Measurements from ENCODE around the gene PATE2. TPM values are rescaled to one million over a fixed set of nuclear protein-coding genes. Genes with fewer than 3 reads are reported as not detected.

PATE2 gene
- total RNA-seq, 2 experiments from 2014 or later = not detected

GRCh38 chr11:125763483-125763882, 15.1 kb downstream of the PATE2 start:
- Mint-ChIP-seq H3K27me3 (peaks cover 26% of the 10 kb centered on the region), H3K9me3 (ENCODE audit: low read depth) (no peaks in the 10 kb centered on the region), H3K4me1 (no peaks in the 10 kb centered on the region), H3K27ac (no peak overlapping the region), H3K4me3 (no peak overlapping the region), H3K36me3 (no peaks in the 10 kb centered on the region)
- no peak for DNase-seq
- ATAC-seq = no peak
- CTCF ChIA-PET = no interaction called here

GRCh38 chr11:125762445-125762844, 16.2 kb downstream of the PATE2 start:
- Mint-ChIP-seq H3K4me1 (no peaks in the 10 kb centered on the region), H3K27ac (no peak overlapping the region), H3K36me3 (no peaks in the 10 kb centered on the region), H3K27me3 (peaks cover 32% of the 10 kb centered on the region), H3K9me3 (ENCODE audit: low read depth) (no peaks in the 10 kb centered on the region), H3K4me3 (no peak overlapping the region)
- no peak for ATAC-seq
- CTCF ChIA-PET = no interaction called here
- DNase-seq = no peak

- Mint-ChIP-seq H3K36me3 (no peaks in the 10 kb centered on the region), H3K4me1 (no peaks in the 10 kb centered on the region), H3K4me3 (no peak overlapping the region), H3K27ac (no peak overlapping the region), H3K27me3 (peaks cover 34% of the 10 kb centered on the region), H3K9me3 (ENCODE audit: low read depth) (peaks cover 2% of the 10 kb centered on the region)
- CTCF ChIA-PET = no interaction called here
- DNase-seq = no peak
- no peak for ATAC-seq
Observed at GRCh38 chr11:125756050-125756449, 22.6 kb downstream of the PATE2 start.

GRCh38 chr11:125750629-125751028, 28.0 kb downstream of the PATE2 start:
- DNase-seq (no peak), ATAC-seq (no peak)
- Mint-ChIP-seq H3K27me3 (peaks cover 15% of the 10 kb centered on the region), H3K4me1 (no peaks in the 10 kb centered on the region), H3K4me3 (no peak overlapping the region), H3K9me3 (ENCODE audit: low read depth) (no peaks in the 10 kb centered on the region), H3K36me3 (no peaks in the 10 kb centered on the region), H3K27ac (no peak overlapping the region)
- CTCF ChIA-PET = no interaction called here

- CTCF ChIA-PET = no interaction called here
- ATAC-seq (no peak), DNase-seq (no peak)
- Mint-ChIP-seq H3K27ac (no peak within 1 kb of the TSS), H3K4me1 (no peaks in the 10 kb centered on the region), H3K9me3 (ENCODE audit: low read depth) (no peaks in the 10 kb centered on the region), H3K27me3 (peaks cover 10% of the 10 kb centered on the region), H3K36me3 (no peaks in the 10 kb centered on the region), H3K4me3 (no peak within 1 kb of the TSS)
Observed at GRCh38 chr11:125745979-125746378, 32.6 kb downstream of the PATE2 start, which contains the start of gene PATE1. TSS of gene PATE1 (plus strand) at chr11:125746279. CDS start at chr11:125746305, 26 bp downstream.

GRCh38 chr11:125743681-125744080, 34.9 kb downstream of the PATE2 start:
- ATAC-seq (no peak), DNase-seq (no peak)
- H3K27me3 Mint-ChIP-seq = peaks cover 18% of the 10 kb centered on the region
- H3K36me3 Mint-ChIP-seq = no peaks in the 10 kb centered on the region
- CTCF ChIA-PET = no interaction called here
- H3K4me3 Mint-ChIP-seq = no peak overlapping the region
- H3K27ac Mint-ChIP-seq = no peak overlapping the region
- H3K4me1 Mint-ChIP-seq = no peaks in the 10 kb centered on the region
- no peaks in the 10 kb centered on the region for H3K9me3 Mint-ChIP-seq (ENCODE audit: low read depth)

GRCh38 chr11:125740617-125741016, 38.0 kb downstream of the PATE2 start:
- Mint-ChIP-seq H3K4me1 (no peaks in the 10 kb centered on the region), H3K4me3 (no peak overlapping the region), H3K9me3 (ENCODE audit: low read depth) (no peaks in the 10 kb centered on the region), H3K36me3 (no peaks in the 10 kb centered on the region), H3K27ac (no peak overlapping the region), H3K27me3 (peaks cover 33% of the 10 kb centered on the region)
- ATAC-seq (no peak), DNase-seq (no peak)
- CTCF ChIA-PET = no interaction called here

- DNase-seq (no peak), ATAC-seq (no peak)
- no peak overlapping the region for H3K4me3 Mint-ChIP-seq
- peaks cover 22% of the 10 kb centered on the region for H3K27me3 Mint-ChIP-seq
- no peaks in the 10 kb centered on the region for H3K4me1 Mint-ChIP-seq
- CTCF ChIA-PET = no interaction called here
- no peaks in the 10 kb centered on the region for H3K36me3 Mint-ChIP-seq
- H3K9me3 Mint-ChIP-seq (ENCODE audit: low read depth) = no peaks in the 10 kb centered on the region
- H3K27ac Mint-ChIP-seq = no peak overlapping the region
Observed at GRCh38 chr11:125728969-125729368, 49.7 kb downstream of the PATE2 start.

Other genes starting within 250 kb of the PATE2 start
- gene EI24, start 209.4 kb downstream of the PATE2 start, total RNA-seq = 10 to 100 TPM; 29.0 to 44.1 TPM
- gene STT3A, start 186.0 kb downstream of the PATE2 start, total RNA-seq = 100 to 1,000 TPM in 1 of 2 experiments, 10 to 100 TPM in 1; 82.9 to 128 TPM
- 100 to 1,000 TPM; 106 to 133 TPM for gene CHEK1, start 153.7 kb downstream of the PATE2 start, total RNA-seq
- gene ACRV1, start 98.0 kb downstream of the PATE2 start, total RNA-seq = not detected
- not detected for gene PATE1, start 32.5 kb downstream of the PATE2 start, total RNA-seq
- gene PATE3, start 9.3 kb upstream of the PATE2 start, total RNA-seq = not detected
- not detected for gene PATE4, start 54.5 kb upstream of the PATE2 start, total RNA-seq
- 10 to 100 TPM in 1 of 2 experiments, 1 to 10 TPM in 1; 8.9 to 11.2 TPM for gene HYLS1, start 108.8 kb upstream of the PATE2 start, total RNA-seq
- gene PUS3, start 124.4 kb upstream of the PATE2 start, total RNA-seq = 10 to 100 TPM; 11.0 to 13.1 TPM
- gene DDX25, start 125.7 kb upstream of the PATE2 start, total RNA-seq = under 1 TPM in 1 of 2 experiments, not detected in 1; 0.50 TPM
- gene VSIG10L2, start 167.2 kb upstream of the PATE2 start, total RNA-seq = not detected